ENCODE data around the gene FNDC4. TPM values are rescaled to one million over a fixed set of nuclear protein-coding genes. Genes with fewer than 3 reads are reported as not detected.

The FNDC4 gene
- total RNA-seq, 1 experiment from 2014 or later, result 14.1 TPM

DNA sequence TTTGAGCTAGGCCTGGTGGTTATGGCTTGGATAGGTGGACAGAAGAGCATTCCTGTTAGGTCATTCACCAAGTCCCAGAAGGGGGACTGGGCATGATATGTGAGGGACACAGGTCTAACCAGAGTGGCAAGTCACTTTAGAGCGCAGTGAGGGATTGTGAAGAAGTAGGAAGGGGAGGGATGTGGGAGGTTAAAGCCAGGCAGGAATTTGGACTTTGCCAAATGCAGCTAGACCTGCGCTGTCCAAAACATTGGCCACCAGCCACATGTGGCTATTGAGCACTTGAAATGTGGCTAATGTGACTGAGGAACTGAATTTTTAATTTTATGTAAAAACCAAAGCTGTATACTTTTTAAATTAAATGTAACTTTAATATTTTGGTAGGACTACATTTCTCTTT lies 25.3 kb upstream of the FNDC4 start (continued):
- TF ChIP-seq, protein P1, sequence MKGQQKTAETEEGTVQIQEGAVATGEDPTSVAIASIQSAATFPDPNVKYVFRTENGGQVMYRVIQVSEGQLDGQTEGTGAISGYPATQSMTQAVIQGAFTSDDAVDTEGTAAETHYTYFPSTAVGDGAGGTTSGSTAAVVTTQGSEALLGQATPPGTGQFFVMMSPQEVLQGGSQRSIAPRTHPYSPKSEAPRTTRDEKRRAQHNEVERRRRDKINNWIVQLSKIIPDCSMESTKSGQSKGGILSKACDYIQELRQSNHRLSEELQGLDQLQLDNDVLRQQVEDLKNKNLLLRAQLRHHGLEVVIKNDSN (CRISPR knock-in tag; IDR thresholded peaks at IDR 0.05), result no peak

DNA sequence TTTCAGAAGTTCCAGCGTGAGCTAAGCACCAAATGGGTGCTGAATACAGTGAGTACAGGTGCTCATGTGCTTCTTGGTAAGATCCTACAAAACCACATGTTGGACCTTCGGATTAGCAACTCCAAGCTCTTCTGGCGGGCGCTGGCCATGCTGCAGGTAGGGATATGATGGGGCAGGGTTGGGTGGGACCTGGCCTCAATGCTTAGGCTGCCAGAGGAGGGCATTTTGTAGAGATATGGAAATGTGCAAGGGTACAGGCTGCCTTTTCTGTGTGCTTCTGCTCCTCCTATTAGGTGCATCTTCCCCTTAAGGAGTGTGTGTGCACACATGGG lies 23.7 kb upstream of the FNDC4 start:
- TF ChIP-seq ZNF416 (CRISPR knock-in tag; IDR thresholded peaks at IDR 0.05) (no peak), ZNF423 (CRISPR knock-in tag; IDR thresholded peaks at IDR 0.05) (no peak), FOXJ3 (CRISPR knock-in tag; IDR thresholded peaks at IDR 0.05; ENCODE audit: borderline replicate concordance) (no peak), NFYB (CRISPR knock-in tag; conservative IDR thresholded peaks at IDR 0.05; ENCODE audit: low read depth) (no peak)
- TF ChIP-seq, protein P2, sequence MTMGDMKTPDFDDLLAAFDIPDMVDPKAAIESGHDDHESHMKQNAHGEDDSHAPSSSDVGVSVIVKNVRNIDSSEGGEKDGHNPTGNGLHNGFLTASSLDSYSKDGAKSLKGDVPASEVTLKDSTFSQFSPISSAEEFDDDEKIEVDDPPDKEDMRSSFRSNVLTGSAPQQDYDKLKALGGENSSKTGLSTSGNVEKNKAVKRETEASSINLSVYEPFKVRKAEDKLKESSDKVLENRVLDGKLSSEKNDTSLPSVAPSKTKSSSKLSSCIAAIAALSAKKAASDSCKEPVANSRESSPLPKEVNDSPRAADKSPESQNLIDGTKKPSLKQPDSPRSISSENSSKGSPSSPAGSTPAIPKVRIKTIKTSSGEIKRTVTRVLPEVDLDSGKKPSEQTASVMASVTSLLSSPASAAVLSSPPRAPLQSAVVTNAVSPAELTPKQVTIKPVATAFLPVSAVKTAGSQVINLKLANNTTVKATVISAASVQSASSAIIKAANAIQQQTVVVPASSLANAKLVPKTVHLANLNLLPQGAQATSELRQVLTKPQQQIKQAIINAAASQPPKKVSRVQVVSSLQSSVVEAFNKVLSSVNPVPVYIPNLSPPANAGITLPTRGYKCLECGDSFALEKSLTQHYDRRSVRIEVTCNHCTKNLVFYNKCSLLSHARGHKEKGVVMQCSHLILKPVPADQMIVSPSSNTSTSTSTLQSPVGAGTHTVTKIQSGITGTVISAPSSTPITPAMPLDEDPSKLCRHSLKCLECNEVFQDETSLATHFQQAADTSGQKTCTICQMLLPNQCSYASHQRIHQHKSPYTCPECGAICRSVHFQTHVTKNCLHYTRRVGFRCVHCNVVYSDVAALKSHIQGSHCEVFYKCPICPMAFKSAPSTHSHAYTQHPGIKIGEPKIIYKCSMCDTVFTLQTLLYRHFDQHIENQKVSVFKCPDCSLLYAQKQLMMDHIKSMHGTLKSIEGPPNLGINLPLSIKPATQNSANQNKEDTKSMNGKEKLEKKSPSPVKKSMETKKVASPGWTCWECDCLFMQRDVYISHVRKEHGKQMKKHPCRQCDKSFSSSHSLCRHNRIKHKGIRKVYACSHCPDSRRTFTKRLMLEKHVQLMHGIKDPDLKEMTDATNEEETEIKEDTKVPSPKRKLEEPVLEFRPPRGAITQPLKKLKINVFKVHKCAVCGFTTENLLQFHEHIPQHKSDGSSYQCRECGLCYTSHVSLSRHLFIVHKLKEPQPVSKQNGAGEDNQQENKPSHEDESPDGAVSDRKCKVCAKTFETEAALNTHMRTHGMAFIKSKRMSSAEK (CRISPR knock-in tag; IDR thresholded peaks at IDR 0.05; ENCODE audit: borderline replicate concordance), result no peak
- TF ChIP-seq, protein P3, sequence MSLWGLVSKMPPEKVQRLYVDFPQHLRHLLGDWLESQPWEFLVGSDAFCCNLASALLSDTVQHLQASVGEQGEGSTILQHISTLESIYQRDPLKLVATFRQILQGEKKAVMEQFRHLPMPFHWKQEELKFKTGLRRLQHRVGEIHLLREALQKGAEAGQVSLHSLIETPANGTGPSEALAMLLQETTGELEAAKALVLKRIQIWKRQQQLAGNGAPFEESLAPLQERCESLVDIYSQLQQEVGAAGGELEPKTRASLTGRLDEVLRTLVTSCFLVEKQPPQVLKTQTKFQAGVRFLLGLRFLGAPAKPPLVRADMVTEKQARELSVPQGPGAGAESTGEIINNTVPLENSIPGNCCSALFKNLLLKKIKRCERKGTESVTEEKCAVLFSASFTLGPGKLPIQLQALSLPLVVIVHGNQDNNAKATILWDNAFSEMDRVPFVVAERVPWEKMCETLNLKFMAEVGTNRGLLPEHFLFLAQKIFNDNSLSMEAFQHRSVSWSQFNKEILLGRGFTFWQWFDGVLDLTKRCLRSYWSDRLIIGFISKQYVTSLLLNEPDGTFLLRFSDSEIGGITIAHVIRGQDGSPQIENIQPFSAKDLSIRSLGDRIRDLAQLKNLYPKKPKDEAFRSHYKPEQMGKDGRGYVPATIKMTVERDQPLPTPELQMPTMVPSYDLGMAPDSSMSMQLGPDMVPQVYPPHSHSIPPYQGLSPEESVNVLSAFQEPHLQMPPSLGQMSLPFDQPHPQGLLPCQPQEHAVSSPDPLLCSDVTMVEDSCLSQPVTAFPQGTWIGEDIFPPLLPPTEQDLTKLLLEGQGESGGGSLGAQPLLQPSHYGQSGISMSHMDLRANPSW (CRISPR knock-in tag; conservative IDR thresholded peaks at IDR 0.05; ENCODE audit: low read depth), result no peak
- TF ChIP-seq, protein P4, sequence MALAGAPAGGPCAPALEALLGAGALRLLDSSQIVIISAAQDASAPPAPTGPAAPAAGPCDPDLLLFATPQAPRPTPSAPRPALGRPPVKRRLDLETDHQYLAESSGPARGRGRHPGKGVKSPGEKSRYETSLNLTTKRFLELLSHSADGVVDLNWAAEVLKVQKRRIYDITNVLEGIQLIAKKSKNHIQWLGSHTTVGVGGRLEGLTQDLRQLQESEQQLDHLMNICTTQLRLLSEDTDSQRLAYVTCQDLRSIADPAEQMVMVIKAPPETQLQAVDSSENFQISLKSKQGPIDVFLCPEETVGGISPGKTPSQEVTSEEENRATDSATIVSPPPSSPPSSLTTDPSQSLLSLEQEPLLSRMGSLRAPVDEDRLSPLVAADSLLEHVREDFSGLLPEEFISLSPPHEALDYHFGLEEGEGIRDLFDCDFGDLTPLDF (CRISPR knock-in tag; IDR thresholded peaks at IDR 0.05), result no peak
- Mint-ChIP-seq H3K4me1 (no peaks in the 10 kb centered on the region), H3K27ac (no peak overlapping the region), H3K9me3 (no peaks in the 10 kb centered on the region), H3K4me3 (no peak overlapping the region), H3K36me3 (no peaks in the 10 kb centered on the region), H3K27me3 (ENCODE audit: low read depth) (peaks cover 12% of the 10 kb centered on the region)
- ChIA-PET POLR2A (no interaction called here), CTCF (no interaction called here)
- DNase-seq (ENCODE audit: low spot score) (no peak), ATAC-seq (no peak)

DNA sequence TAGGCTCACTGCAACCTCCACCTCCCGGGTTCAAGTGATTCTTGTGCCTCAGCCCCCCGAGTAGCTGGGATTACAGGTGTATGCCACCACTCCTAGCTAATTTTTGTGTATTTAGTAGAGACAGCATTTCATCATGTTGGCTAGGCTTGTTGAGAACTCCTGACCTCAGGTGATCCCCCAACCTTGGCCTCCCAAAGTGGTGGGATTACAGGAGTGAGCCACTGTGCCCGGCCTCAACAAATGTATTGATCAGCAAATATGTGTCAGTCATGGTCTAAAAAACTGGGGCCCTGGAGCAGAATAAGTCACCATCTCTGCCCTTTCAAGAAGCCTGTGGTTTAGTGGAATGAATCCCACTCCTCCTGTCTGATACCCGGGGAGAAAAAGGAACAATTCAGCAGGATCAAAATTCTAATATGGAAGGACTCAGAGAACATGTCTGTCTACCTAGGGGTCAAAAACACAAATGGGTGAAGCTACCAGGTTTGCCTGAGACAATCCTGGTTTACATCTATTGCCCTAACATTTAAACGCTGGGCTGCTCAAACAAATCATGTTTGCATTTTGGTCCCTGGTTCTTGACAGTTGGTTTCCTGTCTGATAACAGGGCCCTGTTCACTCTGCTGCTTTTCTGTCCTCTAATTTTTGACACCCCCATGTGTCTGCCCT lies 23.2 kb upstream of the FNDC4 start:
- CTCF ChIA-PET, result no interaction called here
- H3K27ac Mint-ChIP-seq, result no peak overlapping the region

DNA sequence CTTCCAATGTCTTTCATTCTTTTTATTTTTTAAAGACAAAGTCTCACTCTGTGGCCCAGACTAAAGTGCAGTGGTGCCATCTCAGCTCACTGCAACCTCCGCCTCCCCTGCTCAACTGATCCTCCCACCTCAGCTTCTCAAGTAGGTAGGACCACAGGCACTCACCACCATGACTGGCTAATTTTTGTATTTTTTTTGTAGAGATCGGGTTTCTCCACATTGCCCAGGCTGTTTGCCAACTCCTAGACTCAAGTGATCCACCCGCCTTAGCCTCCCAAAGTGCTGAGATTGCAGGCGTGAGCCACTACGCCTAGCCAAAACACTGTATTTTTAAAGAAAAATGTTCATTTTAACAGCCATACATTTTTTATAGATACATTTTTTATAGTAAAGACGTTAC lies 14.3 kb upstream of the FNDC4 start:
- 0 out of 2 replicates have a peak, but pooled peaks cover 4% of the 10 kb centered on the region for H3K27me3 Mint-ChIP-seq (ENCODE audit: low read depth)
- H3K4me3 Mint-ChIP-seq, result no peak overlapping the region
- H3K4me1 Mint-ChIP-seq, result no peaks in the 10 kb centered on the region; the same call in 1 of the 2 replicates
- H3K36me3 Mint-ChIP-seq, result no peaks in the 10 kb centered on the region
- ATAC-seq, result peak; percentile 53
- CTCF ChIA-PET, result no interaction called here
- POLR2A ChIA-PET, result no interaction called here
- H3K27ac Mint-ChIP-seq, result no peak overlapping the region
- H3K9me3 Mint-ChIP-seq, result peaks cover 6% of the 10 kb centered on the region; the same call in 1 of the 2 replicates
- DNase-seq (ENCODE audit: low spot score), result no peak
- no peak for TF ChIP-seq CBFB (CRISPR knock-in tag; IDR thresholded peaks at IDR 0.05; ENCODE audit: low read depth)
- no peak for TF ChIP-seq ZNF138 (CRISPR knock-in tag; conservative IDR thresholded peaks at IDR 0.05)
- no peak for TF ChIP-seq FOXJ3 (CRISPR knock-in tag; IDR thresholded peaks at IDR 0.05; ENCODE audit: borderline replicate concordance)
- TF ChIP-seq, protein P5, sequence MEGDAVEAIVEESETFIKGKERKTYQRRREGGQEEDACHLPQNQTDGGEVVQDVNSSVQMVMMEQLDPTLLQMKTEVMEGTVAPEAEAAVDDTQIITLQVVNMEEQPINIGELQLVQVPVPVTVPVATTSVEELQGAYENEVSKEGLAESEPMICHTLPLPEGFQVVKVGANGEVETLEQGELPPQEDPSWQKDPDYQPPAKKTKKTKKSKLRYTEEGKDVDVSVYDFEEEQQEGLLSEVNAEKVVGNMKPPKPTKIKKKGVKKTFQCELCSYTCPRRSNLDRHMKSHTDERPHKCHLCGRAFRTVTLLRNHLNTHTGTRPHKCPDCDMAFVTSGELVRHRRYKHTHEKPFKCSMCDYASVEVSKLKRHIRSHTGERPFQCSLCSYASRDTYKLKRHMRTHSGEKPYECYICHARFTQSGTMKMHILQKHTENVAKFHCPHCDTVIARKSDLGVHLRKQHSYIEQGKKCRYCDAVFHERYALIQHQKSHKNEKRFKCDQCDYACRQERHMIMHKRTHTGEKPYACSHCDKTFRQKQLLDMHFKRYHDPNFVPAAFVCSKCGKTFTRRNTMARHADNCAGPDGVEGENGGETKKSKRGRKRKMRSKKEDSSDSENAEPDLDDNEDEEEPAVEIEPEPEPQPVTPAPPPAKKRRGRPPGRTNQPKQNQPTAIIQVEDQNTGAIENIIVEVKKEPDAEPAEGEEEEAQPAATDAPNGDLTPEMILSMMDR (IDR thresholded peaks at IDR 0.05), result no peak
- TF ChIP-seq, protein P6, sequence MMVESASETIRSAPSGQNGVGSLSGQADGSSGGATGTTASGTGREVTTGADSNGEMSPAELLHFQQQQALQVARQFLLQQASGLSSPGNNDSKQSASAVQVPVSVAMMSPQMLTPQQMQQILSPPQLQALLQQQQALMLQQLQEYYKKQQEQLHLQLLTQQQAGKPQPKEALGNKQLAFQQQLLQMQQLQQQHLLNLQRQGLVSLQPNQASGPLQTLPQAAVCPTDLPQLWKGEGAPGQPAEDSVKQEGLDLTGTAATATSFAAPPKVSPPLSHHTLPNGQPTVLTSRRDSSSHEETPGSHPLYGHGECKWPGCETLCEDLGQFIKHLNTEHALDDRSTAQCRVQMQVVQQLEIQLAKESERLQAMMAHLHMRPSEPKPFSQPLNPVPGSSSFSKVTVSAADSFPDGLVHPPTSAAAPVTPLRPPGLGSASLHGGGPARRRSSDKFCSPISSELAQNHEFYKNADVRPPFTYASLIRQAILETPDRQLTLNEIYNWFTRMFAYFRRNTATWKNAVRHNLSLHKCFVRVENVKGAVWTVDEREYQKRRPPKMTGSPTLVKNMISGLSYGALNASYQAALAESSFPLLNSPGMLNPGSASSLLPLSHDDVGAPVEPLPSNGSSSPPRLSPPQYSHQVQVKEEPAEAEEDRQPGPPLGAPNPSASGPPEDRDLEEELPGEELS (CRISPR knock-in tag; IDR thresholded peaks at IDR 0.05), result no peak
- TF ChIP-seq, protein P7, sequence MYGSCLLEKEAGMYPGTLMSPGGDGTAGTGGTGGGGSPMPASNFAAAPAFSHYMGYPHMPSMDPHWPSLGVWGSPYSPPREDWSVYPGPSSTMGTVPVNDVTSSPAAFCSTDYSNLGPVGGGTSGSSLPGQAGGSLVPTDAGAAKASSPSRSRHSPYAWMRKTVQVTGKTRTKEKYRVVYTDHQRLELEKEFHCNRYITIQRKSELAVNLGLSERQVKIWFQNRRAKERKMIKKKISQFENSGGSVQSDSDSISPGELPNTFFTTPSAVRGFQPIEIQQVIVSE (CRISPR knock-in tag; IDR thresholded peaks at IDR 0.05; ENCODE audit: borderline replicate concordance), result no peak

More for the DNA sequence above, 23.2 kb upstream of the FNDC4 start:
- no peak for DNase-seq (ENCODE audit: low spot score)
- H3K9me3 Mint-ChIP-seq, result no peaks in the 10 kb centered on the region
- H3K27me3 Mint-ChIP-seq (ENCODE audit: low read depth), result peaks cover 12% of the 10 kb centered on the region
- TF ChIP-seq ZNF416 (CRISPR knock-in tag; IDR thresholded peaks at IDR 0.05) (no peak), GABPB1 (CRISPR knock-in tag; IDR thresholded peaks at IDR 0.05) (peak; percentile 79)
- no peaks in the 10 kb centered on the region for H3K36me3 Mint-ChIP-seq
- POLR2A ChIA-PET, result no interaction called here
- H3K4me1 Mint-ChIP-seq, result no peaks in the 10 kb centered on the region
- no peak overlapping the region for H3K4me3 Mint-ChIP-seq
- no peak for ATAC-seq

All from WTC11 (cell line).